GM21529 (cell line): ENCODE results near the gene IFT80.

Experiments
- ATAC-seq: cut with Tn5 transposase; IDR thresholded peaks from one replicate; pipeline ENCODE4 v1.9.1; 2021; ENCODE audit not compliant: unreplicated experiment

IFT80 gene

GRCh38 chr3:160399125-160400029 lies at the start of gene IFT80, which contains the start of gene SMC4:
Gene IFT80 (minus strand): TSS chr3:160399225. CDS start chr3:160384600, 14,625 bp downstream.
Gene SMC4 (plus strand): TSS chr3:160399650. CDS start chr3:160400827, 1,177 bp downstream.
- ATAC-seq = peak; percentile 93

DNA sequence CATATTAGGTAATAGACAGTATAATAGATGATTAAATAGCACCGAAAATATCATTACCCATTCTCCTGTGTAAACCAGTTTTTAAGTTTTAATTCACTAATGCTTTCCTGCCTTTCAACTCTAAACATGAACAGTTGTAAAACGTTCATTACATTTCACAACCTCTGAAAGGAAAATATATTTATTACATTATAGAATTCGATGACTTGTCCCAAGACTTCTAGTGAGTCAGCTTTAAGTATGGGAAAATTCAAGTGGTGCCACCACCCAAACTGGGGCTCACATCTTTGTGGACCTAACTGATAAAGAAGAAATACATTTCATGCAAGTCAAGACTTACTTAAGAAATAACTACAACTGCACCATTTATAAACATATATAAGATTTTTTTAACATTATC lies 48.5 kb upstream of the IFT80 start:
- no peak for ATAC-seq

DNA sequence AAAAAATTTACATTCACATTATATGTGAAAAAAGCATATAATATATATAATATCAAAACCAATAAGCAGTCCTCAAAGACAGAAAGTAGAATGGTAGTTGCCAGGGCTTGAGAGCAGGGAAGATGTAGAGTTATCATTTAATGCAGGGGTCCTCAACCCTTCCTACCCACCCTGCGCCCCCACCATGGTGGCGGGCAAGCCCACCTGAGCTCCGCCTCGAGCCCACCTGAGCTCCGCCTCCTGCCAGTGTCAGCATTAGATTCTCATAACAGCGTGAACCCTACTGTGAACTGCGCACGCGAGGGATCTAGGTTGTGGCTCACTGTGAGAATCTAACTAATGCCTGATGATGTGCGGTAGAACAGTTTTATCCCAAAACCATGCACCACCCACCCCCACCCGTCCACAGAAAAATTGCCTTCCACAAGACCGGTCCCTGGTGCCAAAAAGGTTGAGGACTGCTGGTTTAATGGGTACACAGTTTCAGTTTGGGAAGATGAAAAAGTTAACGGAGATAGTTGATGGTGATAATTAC lies 47.6 kb upstream of the IFT80 start:
- ATAC-seq = no peak

DNA sequence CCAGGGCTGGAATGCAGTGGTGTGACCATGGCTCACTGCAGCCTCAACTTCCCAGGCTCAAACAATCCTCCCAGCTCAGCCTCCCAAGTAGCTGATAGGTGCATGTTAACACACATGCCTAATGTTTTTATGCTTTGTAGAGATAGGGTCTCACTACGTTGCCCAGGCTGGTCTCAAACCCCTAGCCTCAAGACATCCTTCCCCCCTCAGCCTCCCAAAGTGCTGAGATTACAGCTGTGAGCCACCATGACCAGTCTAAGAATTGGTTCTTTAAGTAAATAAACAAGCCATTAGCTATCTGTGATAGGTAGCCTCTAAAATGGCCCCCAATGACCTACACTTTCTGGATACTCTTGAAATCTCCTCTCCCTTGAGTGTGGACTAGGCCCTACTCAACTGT lies 46.8 kb upstream of the IFT80 start:
- no peak for ATAC-seq

GRCh38 chr3:160444411-160444810 lies 45.4 kb upstream of the IFT80 start:
- no peak for ATAC-seq

- no peak for ATAC-seq
Measured at GRCh38 chr3:160440687-160441086, 41.7 kb upstream of the IFT80 start.

DNA sequence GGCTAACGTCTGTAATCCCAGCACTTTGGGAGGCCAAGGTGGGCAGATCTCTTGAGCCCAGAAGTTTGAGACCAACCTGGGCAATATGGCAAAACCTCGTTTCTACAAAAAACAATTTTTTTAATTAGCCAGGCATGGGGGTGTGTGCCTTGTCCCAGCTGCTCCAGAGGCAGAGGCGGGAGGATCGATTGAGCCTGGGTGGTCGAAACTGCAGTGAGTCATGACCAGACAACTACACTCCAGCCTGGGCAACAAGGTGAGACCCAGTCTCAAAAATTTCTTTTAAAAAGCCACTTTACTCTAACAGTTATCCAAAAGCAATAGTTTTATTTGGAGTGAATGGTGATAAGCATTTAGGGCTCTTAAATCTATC lies 38.0 kb upstream of the IFT80 start:
- no peak for ATAC-seq

DNA sequence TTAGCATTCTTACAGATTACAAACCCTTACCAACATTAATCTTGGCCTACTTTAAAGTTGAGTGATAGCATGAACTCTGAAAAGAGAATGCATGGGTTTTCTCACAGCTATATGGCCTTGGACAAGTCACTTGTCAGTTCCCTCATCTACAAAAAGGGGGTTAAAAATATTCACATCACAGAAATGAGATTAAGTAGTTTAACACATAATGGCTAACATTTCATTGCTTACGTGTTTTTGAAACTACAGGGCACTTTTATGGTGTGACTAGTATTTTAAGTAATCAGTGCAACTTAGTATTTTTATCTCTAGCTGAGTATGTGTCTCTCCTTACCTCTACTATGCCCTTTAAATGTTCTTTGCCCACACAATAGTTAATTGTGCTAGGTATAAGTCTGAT lies 36.7 kb upstream of the IFT80 start:
- no peak for ATAC-seq

DNA sequence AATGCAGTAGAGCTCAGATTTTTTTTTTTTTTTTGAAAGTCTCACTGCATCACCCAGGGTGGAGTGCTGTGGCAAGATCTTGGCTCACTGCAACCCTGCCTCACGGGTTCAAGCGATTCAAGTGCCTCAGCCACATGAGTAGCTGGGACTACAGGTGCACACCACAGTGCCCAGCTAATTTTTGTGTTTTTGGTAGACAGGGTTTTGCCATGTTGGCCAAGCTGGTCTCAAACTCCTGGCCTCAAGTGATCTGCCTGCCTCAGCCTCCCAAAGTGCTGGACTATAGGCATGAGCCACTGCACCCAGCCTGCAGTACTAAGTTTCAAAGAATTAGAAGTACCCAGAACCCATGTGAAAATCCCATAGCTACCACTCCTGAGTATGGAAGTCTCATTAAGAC lies 36.1 kb upstream of the IFT80 start:
- ATAC-seq = no peak

- no peak for ATAC-seq
Measured at GRCh38 chr3:160434071-160434470, 35.0 kb upstream of the IFT80 start.

DNA sequence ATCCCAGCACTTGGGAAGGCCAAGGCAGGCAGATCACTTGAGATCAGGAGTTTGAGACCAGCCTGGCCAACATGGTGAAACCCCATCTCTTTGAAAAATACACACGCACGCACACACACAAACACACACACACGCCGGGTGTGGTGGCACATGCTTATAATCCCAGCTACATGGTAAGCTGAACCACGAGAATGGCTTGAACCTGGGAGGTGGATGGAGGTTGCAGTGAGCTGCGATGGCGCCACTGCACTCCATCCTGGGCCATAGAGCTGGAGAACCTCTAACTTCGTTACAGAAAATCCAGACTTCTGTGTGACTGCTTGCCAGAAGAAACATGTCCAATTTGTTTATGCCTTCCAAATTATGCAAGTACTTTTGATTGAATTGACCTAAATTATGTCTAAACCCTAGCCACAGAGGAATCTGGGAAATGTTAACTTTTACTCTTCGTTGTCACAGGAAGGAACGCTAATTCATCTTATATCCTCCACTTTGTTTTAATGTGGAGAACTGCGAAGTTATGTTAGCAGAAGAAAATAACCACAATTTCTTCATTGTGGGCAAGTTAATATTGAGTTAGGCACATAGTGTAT lies 28.9 kb upstream of the IFT80 start:
- ATAC-seq = no peak

DNA sequence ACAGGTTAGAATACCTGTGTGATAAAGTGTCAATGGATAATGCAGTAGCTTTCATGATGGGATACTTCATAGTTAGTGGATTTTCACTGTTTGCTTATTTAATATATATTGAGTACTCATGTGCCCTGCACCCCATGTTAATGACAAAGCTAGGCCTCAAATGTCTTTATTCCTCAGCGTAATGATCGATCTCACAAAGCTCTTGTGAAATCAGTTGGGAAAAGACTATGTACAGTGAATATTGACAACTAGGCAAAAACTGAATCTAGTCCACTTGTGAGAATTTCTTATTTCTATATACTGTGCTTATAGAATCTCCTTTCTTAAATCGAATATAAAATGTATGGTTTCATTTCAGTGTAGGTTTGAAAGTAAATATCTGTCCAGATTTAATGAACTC lies 18.3 kb upstream of the IFT80 start:
- no peak for ATAC-seq

- peak; percentile 91 for ATAC-seq
Measured at GRCh38 chr3:160413613-160414248, 14.7 kb upstream of the IFT80 start.

DNA sequence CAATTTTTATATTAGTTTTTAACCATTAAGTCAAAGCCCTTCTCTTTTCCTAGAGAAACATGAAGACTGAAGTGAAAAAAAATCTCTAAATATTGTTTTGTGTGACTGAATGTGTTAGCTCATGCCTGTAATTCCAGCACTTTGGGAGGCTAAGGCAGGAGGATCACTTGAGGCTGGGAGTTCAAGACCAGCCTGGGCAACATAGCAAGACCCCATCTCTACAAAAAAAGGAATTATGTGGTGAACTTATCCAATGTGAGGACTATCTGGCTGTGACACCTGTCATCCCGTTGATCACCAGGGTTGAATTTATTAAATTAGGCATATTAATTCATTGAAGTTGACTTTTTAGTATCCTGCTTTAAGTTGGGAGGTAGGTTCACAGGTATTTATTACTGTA lies 13.5 kb upstream of the IFT80 start:
- ATAC-seq = no peak

DNA sequence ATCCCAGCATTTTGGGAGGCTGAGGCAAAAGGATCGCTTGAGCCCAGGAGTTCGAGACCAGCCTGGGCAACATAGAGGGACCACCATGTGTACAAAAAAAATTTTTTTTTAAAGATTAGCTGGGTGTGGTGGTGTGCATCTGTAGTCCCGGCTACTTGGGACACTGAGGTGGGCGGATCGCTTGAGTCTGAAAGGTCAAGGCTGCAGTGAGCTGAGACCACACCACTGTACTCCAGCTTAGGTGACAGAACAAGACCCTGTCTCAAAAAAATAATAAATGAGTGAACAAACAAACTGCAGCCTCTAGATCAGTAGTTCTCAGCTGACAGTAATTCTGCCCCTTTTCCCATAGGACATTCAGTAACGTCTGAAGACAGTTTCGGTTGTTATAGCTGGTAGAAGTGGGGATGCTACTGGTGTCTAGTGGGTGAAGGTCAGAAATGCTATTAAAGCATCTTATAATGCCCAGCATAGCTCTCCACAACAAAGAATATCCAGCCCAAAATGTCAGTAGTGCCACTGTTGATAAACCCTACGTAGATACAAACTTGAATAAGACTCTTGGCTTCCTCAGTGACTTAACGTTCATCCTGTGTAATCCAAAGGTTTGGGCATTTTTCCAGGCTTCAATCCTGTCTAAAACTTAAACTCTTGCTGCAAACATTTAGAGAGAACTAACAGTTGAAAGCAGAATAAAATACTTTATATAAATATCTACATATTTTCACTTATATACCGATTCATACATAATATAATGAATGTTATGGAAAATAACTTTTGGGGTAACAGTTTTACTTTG lies 11.0 kb upstream of the IFT80 start:
- no peak for ATAC-seq

GRCh38 chr3:160403796-160404470 lies 4.9 kb upstream of the IFT80 start:
- ATAC-seq = no peak

GRCh38 chr3:160403028-160403545 lies 4.1 kb upstream of the IFT80 start:
- ATAC-seq = no peak

- no peak for ATAC-seq
Measured at GRCh38 chr3:160402221-160403027, 3.4 kb upstream of the IFT80 start.
